Measurements from ENCODE around the gene FCN1. TPM values are rescaled to one million over a fixed set of nuclear protein-coding genes. Genes with fewer than 3 reads are reported as not detected.

The FCN1 gene
- total RNA-seq, 2 experiments from 2014 or later: not detected

GRCh38 chr9:134947265-134947955 is 29.7 kb upstream of the FCN1 start:
- H3K36me3 Mint-ChIP-seq: no peaks in the 10 kb centered on the region
- no peak for DNase-seq
- intact Hi-C loops (cut with micrococcal nuclease): no loop called here
- H3K27ac Mint-ChIP-seq: no peak overlapping the region
- ChIA-PET CTCF (no interaction called here), POLR2A (no interaction called here)
- no peaks in the 10 kb centered on the region for H3K4me1 Mint-ChIP-seq (ENCODE audit: low read depth)
- no peak overlapping the region for H3K4me3 Mint-ChIP-seq
- no peaks in the 10 kb centered on the region for H3K9me3 Mint-ChIP-seq
- H3K27me3 Mint-ChIP-seq: peaks cover 2% of the 10 kb centered on the region

- Mint-ChIP-seq H3K27me3 (peaks cover 2% of the 10 kb centered on the region), H3K4me1 (ENCODE audit: low read depth) (no peaks in the 10 kb centered on the region)
- DNase-seq: no peak
Observed at GRCh38 chr9:134946663-134947062, 29.0 kb upstream of the FCN1 start.

GRCh38 chr9:134945509-134946275 is 28.0 kb upstream of the FCN1 start:
- H3K4me1 Mint-ChIP-seq (ENCODE audit: low read depth): no peaks in the 10 kb centered on the region
- no peaks in the 10 kb centered on the region for H3K36me3 Mint-ChIP-seq
- DNase-seq: no peak
- no peaks in the 10 kb centered on the region for H3K9me3 Mint-ChIP-seq
- ChIA-PET POLR2A (no interaction called here), CTCF (no interaction called here)
- no peak overlapping the region for H3K27ac Mint-ChIP-seq
- peaks cover 2% of the 10 kb centered on the region for H3K27me3 Mint-ChIP-seq
- no peak overlapping the region for H3K4me3 Mint-ChIP-seq
- intact Hi-C loops (cut with micrococcal nuclease): no loop called here

More at GRCh38 chr9:134946663-134947062, 29.0 kb upstream of the FCN1 start:
- intact Hi-C loops (cut with micrococcal nuclease): no loop called here
- Mint-ChIP-seq H3K9me3 (no peaks in the 10 kb centered on the region), H3K4me3 (no peak overlapping the region), H3K27ac (no peak overlapping the region), H3K36me3 (no peaks in the 10 kb centered on the region)
- POLR2A ChIA-PET: no interaction called here
- CTCF ChIA-PET: no interaction called here

GRCh38 chr9:134944916-134945315 is 27.2 kb upstream of the FCN1 start:
- ChIA-PET POLR2A (no interaction called here), CTCF (no interaction called here)
- H3K36me3 Mint-ChIP-seq: no peaks in the 10 kb centered on the region
- no peak overlapping the region for H3K27ac Mint-ChIP-seq
- no peak overlapping the region for H3K4me3 Mint-ChIP-seq
- intact Hi-C loops (cut with micrococcal nuclease): no loop called here
- no peaks in the 10 kb centered on the region for H3K4me1 Mint-ChIP-seq (ENCODE audit: low read depth)
- H3K27me3 Mint-ChIP-seq: peaks cover 2% of the 10 kb centered on the region
- no peak for DNase-seq
- H3K9me3 Mint-ChIP-seq: no peaks in the 10 kb centered on the region

GRCh38 chr9:134944351-134944802 is 26.7 kb upstream of the FCN1 start:
- no peaks in the 10 kb centered on the region for H3K36me3 Mint-ChIP-seq
- DNase-seq: no peak
- intact Hi-C loops (cut with micrococcal nuclease): no loop called here
- no peak overlapping the region for H3K27ac Mint-ChIP-seq
- no peaks in the 10 kb centered on the region for H3K9me3 Mint-ChIP-seq
- CTCF ChIA-PET: no interaction called here
- H3K4me3 Mint-ChIP-seq: no peak overlapping the region
- H3K27me3 Mint-ChIP-seq: peaks cover 4% of the 10 kb centered on the region
- H3K4me1 Mint-ChIP-seq (ENCODE audit: low read depth): no peaks in the 10 kb centered on the region
- POLR2A ChIA-PET: no interaction called here

- Mint-ChIP-seq H3K27ac (no peak overlapping the region), H3K36me3 (no peaks in the 10 kb centered on the region), H3K9me3 (no peaks in the 10 kb centered on the region), H3K27me3 (peaks cover 4% of the 10 kb centered on the region), H3K4me3 (no peak overlapping the region), H3K4me1 (ENCODE audit: low read depth) (no peaks in the 10 kb centered on the region)
- POLR2A ChIA-PET: no interaction called here
- intact Hi-C loops (cut with micrococcal nuclease): no loop called here
- DNase-seq: no peak
- CTCF ChIA-PET: no interaction called here
Observed at GRCh38 chr9:134943836-134944235, 26.1 kb upstream of the FCN1 start.

- ChIA-PET POLR2A (no interaction called here), CTCF (no interaction called here)
- no peaks in the 10 kb centered on the region for H3K36me3 Mint-ChIP-seq
- no peak overlapping the region for H3K27ac Mint-ChIP-seq
- H3K27me3 Mint-ChIP-seq: peaks cover 4% of the 10 kb centered on the region
- intact Hi-C loops (cut with micrococcal nuclease): no loop called here
- H3K9me3 Mint-ChIP-seq: no peaks in the 10 kb centered on the region
- no peak overlapping the region for H3K4me3 Mint-ChIP-seq
- H3K4me1 Mint-ChIP-seq (ENCODE audit: low read depth): no peaks in the 10 kb centered on the region
- DNase-seq: no peak
Observed at GRCh38 chr9:134943411-134943810, 25.7 kb upstream of the FCN1 start.

- POLR2A ChIA-PET: no interaction called here
- Mint-ChIP-seq H3K27ac (no peak overlapping the region), H3K36me3 (no peaks in the 10 kb centered on the region), H3K4me1 (ENCODE audit: low read depth) (no peaks in the 10 kb centered on the region), H3K27me3 (peaks cover 4% of the 10 kb centered on the region), H3K9me3 (no peaks in the 10 kb centered on the region), H3K4me3 (no peak overlapping the region)
- no peak for DNase-seq
- CTCF ChIA-PET: no interaction called here
- intact Hi-C loops (cut with micrococcal nuclease): no loop called here
Observed at GRCh38 chr9:134942788-134943184, 25.1 kb upstream of the FCN1 start.

- H3K9me3 Mint-ChIP-seq: no peaks in the 10 kb centered on the region
- H3K27ac Mint-ChIP-seq: no peak overlapping the region
- H3K4me1 Mint-ChIP-seq (ENCODE audit: low read depth): no peaks in the 10 kb centered on the region
- intact Hi-C loops (cut with micrococcal nuclease): no loop called here
- ChIA-PET CTCF (no interaction called here), POLR2A (no interaction called here)
- no peak for DNase-seq
- H3K4me3 Mint-ChIP-seq: no peak overlapping the region
- peaks cover 4% of the 10 kb centered on the region for H3K27me3 Mint-ChIP-seq
- H3K36me3 Mint-ChIP-seq: no peaks in the 10 kb centered on the region
Observed at GRCh38 chr9:134942011-134942787, 24.5 kb upstream of the FCN1 start.

- no peaks in the 10 kb centered on the region for H3K4me1 Mint-ChIP-seq (ENCODE audit: low read depth)
- H3K9me3 Mint-ChIP-seq: no peaks in the 10 kb centered on the region
- no peak for DNase-seq
- CTCF ChIA-PET: no interaction called here
- POLR2A ChIA-PET: no interaction called here
- intact Hi-C loops (cut with micrococcal nuclease): no loop called here
- H3K4me3 Mint-ChIP-seq: no peak overlapping the region
- no peaks in the 10 kb centered on the region for H3K36me3 Mint-ChIP-seq
- no peak overlapping the region for H3K27ac Mint-ChIP-seq
- H3K27me3 Mint-ChIP-seq: peaks cover 4% of the 10 kb centered on the region
Observed at GRCh38 chr9:134940236-134941208, 22.8 kb upstream of the FCN1 start.

GRCh38 chr9:134939836-134940235 is 22.1 kb upstream of the FCN1 start:
- ChIA-PET POLR2A (no interaction called here), CTCF (no interaction called here)
- peaks cover 4% of the 10 kb centered on the region for H3K27me3 Mint-ChIP-seq
- no peaks in the 10 kb centered on the region for H3K4me1 Mint-ChIP-seq (ENCODE audit: low read depth)
- H3K36me3 Mint-ChIP-seq: no peaks in the 10 kb centered on the region
- H3K9me3 Mint-ChIP-seq: no peaks in the 10 kb centered on the region
- intact Hi-C loops (cut with micrococcal nuclease): no loop called here
- H3K4me3 Mint-ChIP-seq: no peak overlapping the region
- no peak for DNase-seq
- H3K27ac Mint-ChIP-seq: no peak overlapping the region

Measured in activated CD4-positive, alpha-beta memory T cell treated with anti-CD3 and anti-CD28 coated beads for 36 hours (primary cell).